DOHH2 (cell line): ENCODE data around the gene PPP1R15B.
A peak's percentile ranks its signal among the peaks of the same experiment; 100 is the strongest.

ENCODE experiments used
- H3F3A ChIP-seq: fragments of 200-600 bp; sonication (generic), shearing (Covaris generic); 2 replicates; pipeline ENCODE4 v1.6.0; 2016; ENCODE audit warnings: antibody characterized with exemption, mild to moderate bottlenecking; ENCODE audit not compliant: control insufficient read depth, insufficient read depth
- H3K27ac ChIP-seq: fragments of 200-600 bp; sonication (generic); 2 replicates; pipeline ENCODE4 v1.5.1; 2014; ENCODE audit warnings: low read depth, mild to moderate bottlenecking, low read length, moderate library complexity
- H3K27me3 ChIP-seq: fragments of 200-600 bp; sonication (generic); 2 replicates; pipeline ENCODE4 v1.6.1; 2014; ENCODE audit warnings: mild to moderate bottlenecking, low read length, mixed read lengths; ENCODE audit not compliant: control insufficient read depth
- H3K36me3 ChIP-seq: fragments of 200-600 bp; sonication (generic); 2 replicates; pipeline ENCODE4 v1.6.1; 2014; ENCODE audit warnings: mild to moderate bottlenecking, low read length, moderate library complexity, mixed read lengths; ENCODE audit not compliant: control insufficient read depth
- H3K4me1 ChIP-seq: fragments of 200-600 bp; sonication (generic); 2 replicates; pipeline ENCODE4 v1.6.1; 2014; ENCODE audit warnings: mild to moderate bottlenecking, low read length, mixed read lengths; ENCODE audit not compliant: control insufficient read depth
- H3K4me2 ChIP-seq: fragments of 200-600 bp; sonication (generic); 2 replicates; pipeline ENCODE4 v1.6.0; 2014; ENCODE audit warnings: mild to moderate bottlenecking, low read length, moderate library complexity
- H3K4me3 ChIP-seq: fragments of 200-600 bp; sonication (generic); 2 replicates; pipeline ENCODE4 v1.5.1; 2014; ENCODE audit warnings: mild to moderate bottlenecking, low read length, mixed read lengths
- H3K79me2 ChIP-seq: fragments of 200-600 bp; sonication (generic); 2 replicates; pipeline ENCODE4 v1.6.1; 2014; ENCODE audit warnings: mild to moderate bottlenecking, low read length, mixed read lengths; ENCODE audit not compliant: control insufficient read depth
- H3K9me2 ChIP-seq: fragments of 200-600 bp; sonication (generic); replicated peaks from 2 replicates; pipeline ENCODE4 v1.6.1; 2014; ENCODE audit warnings: mild to moderate bottlenecking, low read length, mixed read lengths; ENCODE audit not compliant: control insufficient read depth
- H3K9me3 ChIP-seq: fragments of 200-600 bp; sonication (generic); 2 replicates; pipeline ENCODE4 v1.6.1; 2014; ENCODE audit warnings: antibody characterized with exemption, low read length, mixed read lengths; ENCODE audit not compliant: control insufficient read depth, insufficient read depth
- H4K20me1 ChIP-seq: fragments of 200-600 bp; sonication (generic); 2 replicates; pipeline ENCODE4 v1.6.0; 2014; ENCODE audit warnings: low read depth, mild to moderate bottlenecking, antibody characterized with exemption, low read length, moderate library complexity; ENCODE audit not compliant: control insufficient read depth, insufficient read depth
- EZH2phosphoT487 ChIP-seq: fragments of 200-600 bp; sonication (generic); IDR thresholded peaks from 2 replicates; pipeline ENCODE4 v1.6.1; 2017; ENCODE audit warnings: borderline replicate concordance, mild to moderate bottlenecking, antibody characterized with exemption, low read length, moderate library complexity, mixed read lengths
- TF ChIP-seq, protein P1 (sequence below): fragments of 200-600 bp; sonication (generic); IDR thresholded peaks from one replicate; pipeline ENCODE4 v1.5.1; 2014; ENCODE audit warnings: antibody characterized with exemption, mild to moderate bottlenecking, low read depth, low read length; ENCODE audit not compliant: poor library complexity, severe bottlenecking

The PPP1R15B gene

GRCh38 chr1:204405988-204406387, 5.6 kb downstream of the PPP1R15B start:
- Histone ChIP-seq H3K27ac (no peak overlapping the region), H3K36me3 (peaks cover 99% of the 10 kb centered on the region), H3K9me2 (no peaks in the 10 kb centered on the region), H4K20me1 (peaks cover 64% of the 10 kb centered on the region), H3K4me1 (peaks cover 17% of the 10 kb centered on the region), H3F3A (peaks cover 35% of the 10 kb centered on the region), H3K4me3 (peak overlapping the region; percentile 96), H3K9me3 (no peaks in the 10 kb centered on the region), H3K4me2 (peak overlapping the region; percentile 89), H3K27me3 (no peaks in the 10 kb centered on the region), H3K79me2 (peaks cover 93% of the 10 kb centered on the region)
- TF ChIP-seq EZH2phosphoT487, result no peak
- TF ChIP-seq, protein P1, sequence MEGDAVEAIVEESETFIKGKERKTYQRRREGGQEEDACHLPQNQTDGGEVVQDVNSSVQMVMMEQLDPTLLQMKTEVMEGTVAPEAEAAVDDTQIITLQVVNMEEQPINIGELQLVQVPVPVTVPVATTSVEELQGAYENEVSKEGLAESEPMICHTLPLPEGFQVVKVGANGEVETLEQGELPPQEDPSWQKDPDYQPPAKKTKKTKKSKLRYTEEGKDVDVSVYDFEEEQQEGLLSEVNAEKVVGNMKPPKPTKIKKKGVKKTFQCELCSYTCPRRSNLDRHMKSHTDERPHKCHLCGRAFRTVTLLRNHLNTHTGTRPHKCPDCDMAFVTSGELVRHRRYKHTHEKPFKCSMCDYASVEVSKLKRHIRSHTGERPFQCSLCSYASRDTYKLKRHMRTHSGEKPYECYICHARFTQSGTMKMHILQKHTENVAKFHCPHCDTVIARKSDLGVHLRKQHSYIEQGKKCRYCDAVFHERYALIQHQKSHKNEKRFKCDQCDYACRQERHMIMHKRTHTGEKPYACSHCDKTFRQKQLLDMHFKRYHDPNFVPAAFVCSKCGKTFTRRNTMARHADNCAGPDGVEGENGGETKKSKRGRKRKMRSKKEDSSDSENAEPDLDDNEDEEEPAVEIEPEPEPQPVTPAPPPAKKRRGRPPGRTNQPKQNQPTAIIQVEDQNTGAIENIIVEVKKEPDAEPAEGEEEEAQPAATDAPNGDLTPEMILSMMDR, result no peak

DNA sequence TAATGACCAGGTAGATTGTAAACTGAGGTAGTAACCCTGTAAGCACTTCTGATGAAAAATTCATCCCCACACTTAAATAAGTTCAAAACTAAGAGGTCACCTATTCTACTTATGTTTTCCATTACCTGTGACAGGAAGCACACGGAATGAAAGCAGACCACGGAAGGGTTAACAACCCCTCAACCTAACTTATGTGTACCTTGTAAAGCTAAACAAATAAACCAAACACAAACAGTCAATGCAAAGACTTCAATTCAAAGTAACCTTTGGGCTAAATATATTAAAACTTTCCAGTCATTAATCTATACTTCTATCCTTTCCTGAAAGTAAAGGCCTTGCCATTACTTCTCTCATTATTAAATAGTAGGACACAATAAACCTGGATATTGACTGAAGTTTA, 7.0 kb downstream of the PPP1R15B start:
- H3K4me3 ChIP-seq, result no peak overlapping the region
- H3K4me2 ChIP-seq, result peak overlapping the region; percentile 7; the same call in 1 of the 2 replicates
- peaks cover 51% of the 10 kb centered on the region for H4K20me1 ChIP-seq
- peaks cover 42% of the 10 kb centered on the region for H3F3A ChIP-seq
- H3K27me3 ChIP-seq, result no peaks in the 10 kb centered on the region
- H3K9me3 ChIP-seq, result no peaks in the 10 kb centered on the region
- peaks cover 80% of the 10 kb centered on the region for H3K79me2 ChIP-seq
- no peak for TF ChIP-seq EZH2phosphoT487
- TF ChIP-seq, protein P1, result no peak
- H3K36me3 ChIP-seq, result peaks cover 97% of the 10 kb centered on the region
- H3K4me1 ChIP-seq, result peaks cover 17% of the 10 kb centered on the region
- no peak overlapping the region for H3K27ac ChIP-seq
- H3K9me2 ChIP-seq, result no peaks in the 10 kb centered on the region

GRCh38 chr1:204402391-204402790, 9.2 kb downstream of the PPP1R15B start:
- peaks cover 95% of the 10 kb centered on the region for H3K36me3 ChIP-seq
- peaks cover 60% of the 10 kb centered on the region for H3K79me2 ChIP-seq

More at GRCh38 chr1:204402391-204402790, 9.2 kb downstream of the PPP1R15B start:
- Histone ChIP-seq H3K27ac (no peak overlapping the region), H4K20me1 (peaks cover 28% of the 10 kb centered on the region), H3F3A (peaks cover 47% of the 10 kb centered on the region), H3K9me3 (no peaks in the 10 kb centered on the region), H3K4me3 (no peak overlapping the region), H3K4me2 (no peak overlapping the region), H3K27me3 (no peaks in the 10 kb centered on the region), H3K9me2 (no peaks in the 10 kb centered on the region), H3K4me1 (peaks cover 17% of the 10 kb centered on the region)
- TF ChIP-seq EZH2phosphoT487, result no peak
- TF ChIP-seq, protein P1, result no peak
